Suprapubic skin (tissue), 3 donors: ENCODE measurements around the gene GAN.

Source experiments
- CTCF ChIP-seq, 2 donors: fragments of 200-600 bp in 1 of 2; fragments of 450-650 bp in 1 of 2; sonication (generic) in 1 of 2; IDR thresholded peaks; one replicate each; pipeline ENCODE4 v1.5.1; 2016 to 2019; ENCODE audit warnings: antibody characterized with exemption in 2 of 2, mild to moderate bottlenecking in 1 of 2, moderate library complexity in 1 of 2
- POLR2AphosphoS5 ChIP-seq, 3 donors: sonication (generic); formaldehyde crosslinking; IDR thresholded peaks; one replicate each; pipeline ENCODE4 v1.6.1; 2017; ENCODE audit warnings: antibody characterized with exemption in 3 of 3

- TF ChIP-seq POLR2AphosphoS5 (IDR thresholded peaks at IDR 0.05) (no peak), CTCF (IDR thresholded peaks at IDR 0.05) (no peak)
Measured at GRCh38 chr16:81397058-81397878, 82.5 kb downstream of the GAN start.
